Subcutaneous adipose tissue (tissue), 4 donors: ENCODE data around the gene RASIP1. TPM values are rescaled to one million over a fixed set of nuclear protein-coding genes. Genes with fewer than 3 reads are reported as not detected.

ENCODE experiments used
- CTCF ChIP-seq: fragments of 450-650 bp; IDR thresholded peaks from one replicate; pipeline ENCODE4 v1.5.1; 2016; ENCODE audit warnings: low read depth, mild to moderate bottlenecking, control low read depth, antibody characterized with exemption, moderate library complexity
- total RNA-seq, 4 donors: library from RNA; depleted of rRNA; stranded (reverse); fragments of >200 nt; gene quantifications; one replicate each; pipeline ENCODE4 v1.1.0, GENCODE V29; 2016

RASIP1 gene
- total RNA-seq, 4 donors from 2014 or later: 4.1 to 38.1 (median 11.5) TPM

- TF ChIP-seq CTCF: no peak
Observed at GRCh38 chr19:48770734-48771472, 30.5 kb upstream of the RASIP1 start.

- no peak for TF ChIP-seq CTCF
Observed at GRCh38 chr19:48770266-48770665, 29.9 kb upstream of the RASIP1 start.

GRCh38 chr19:48768994-48769713 is 28.7 kb upstream of the RASIP1 start:
- no peak for TF ChIP-seq CTCF

DNA sequence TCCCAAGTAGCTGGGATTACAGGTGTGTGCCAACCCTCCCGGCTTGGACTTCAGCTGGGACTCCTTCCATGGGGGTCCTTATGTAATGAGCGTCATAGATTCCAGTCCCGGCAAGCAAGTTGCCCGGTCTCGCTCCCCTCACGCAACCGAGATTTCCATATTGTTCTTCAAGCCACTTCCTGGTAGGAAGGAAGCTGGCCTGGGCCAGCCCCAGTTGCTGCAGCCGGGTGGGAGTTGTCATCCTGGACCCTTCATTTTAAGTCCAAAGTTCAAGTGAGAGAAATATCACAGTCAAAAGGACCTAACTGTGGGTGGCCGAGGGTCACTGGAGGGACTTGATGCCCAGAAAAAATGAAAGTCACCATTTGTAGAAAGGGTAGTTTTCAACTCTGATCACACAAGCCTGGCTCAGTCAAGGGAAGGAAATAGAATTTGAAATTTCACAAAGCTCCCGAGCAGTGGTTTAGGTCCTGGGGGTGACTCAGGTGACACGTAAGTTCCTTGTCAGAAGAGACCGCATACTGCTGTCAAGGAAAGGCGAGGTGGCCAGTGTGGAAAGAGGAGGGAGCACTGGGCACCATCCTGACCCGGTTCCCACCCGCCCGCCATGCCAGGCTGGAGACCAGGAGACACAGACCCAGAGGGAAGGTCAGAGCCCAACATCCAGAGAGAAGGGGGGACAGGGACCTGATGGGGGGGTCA is 20.2 kb upstream of the RASIP1 start:
- TF ChIP-seq CTCF: no peak

DNA sequence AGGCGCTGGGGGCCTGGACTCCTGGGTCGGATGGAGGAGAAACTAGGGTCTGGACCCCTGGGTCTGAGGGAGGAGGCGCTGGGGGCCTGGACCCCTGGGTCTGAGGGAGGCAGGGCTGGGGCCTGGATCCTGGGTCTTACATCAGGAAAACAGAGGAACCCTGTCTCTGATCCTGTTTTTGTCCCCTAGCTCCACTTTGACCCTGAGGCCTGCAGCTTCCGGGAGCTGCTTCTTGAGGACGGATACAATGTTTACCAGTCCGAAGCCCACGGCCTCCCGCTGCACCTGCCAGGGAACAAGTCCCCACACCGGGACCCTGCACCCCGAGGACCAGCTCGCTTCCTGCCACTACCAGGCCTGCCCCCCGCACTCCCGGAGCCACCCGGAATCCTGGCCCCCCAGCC is 17.3 kb upstream of the RASIP1 start:
- TF ChIP-seq CTCF: no peak

DNA sequence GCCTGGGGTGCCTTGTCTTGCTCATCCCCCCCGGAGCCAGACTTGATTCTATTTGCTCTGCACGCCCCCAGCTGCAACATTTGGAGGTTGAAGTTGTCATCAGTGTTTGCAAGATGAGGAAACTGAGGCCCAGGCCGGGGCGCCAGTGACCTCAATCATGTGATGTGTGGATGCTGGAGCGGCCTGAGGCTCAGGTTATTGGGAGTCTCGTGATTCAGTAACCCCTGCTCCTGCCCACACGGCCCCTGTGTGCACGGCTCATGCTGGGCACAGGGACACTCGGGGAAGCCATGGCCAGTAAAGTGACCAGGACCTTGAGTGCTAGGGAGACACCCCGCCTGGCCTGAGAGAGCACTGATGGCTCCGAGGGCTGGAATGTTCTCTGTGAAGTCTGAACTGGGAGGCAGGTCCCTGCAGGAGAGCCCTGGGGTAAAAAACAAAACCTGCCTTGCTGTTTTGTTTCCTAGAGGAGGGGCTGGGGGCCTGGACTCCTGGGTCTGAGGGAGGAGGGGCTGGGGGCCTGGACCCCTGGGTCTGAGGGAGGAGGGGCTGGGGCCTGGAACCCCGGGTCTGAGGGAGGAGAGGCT is 16.8 kb upstream of the RASIP1 start:
- no peak for TF ChIP-seq CTCF

DNA sequence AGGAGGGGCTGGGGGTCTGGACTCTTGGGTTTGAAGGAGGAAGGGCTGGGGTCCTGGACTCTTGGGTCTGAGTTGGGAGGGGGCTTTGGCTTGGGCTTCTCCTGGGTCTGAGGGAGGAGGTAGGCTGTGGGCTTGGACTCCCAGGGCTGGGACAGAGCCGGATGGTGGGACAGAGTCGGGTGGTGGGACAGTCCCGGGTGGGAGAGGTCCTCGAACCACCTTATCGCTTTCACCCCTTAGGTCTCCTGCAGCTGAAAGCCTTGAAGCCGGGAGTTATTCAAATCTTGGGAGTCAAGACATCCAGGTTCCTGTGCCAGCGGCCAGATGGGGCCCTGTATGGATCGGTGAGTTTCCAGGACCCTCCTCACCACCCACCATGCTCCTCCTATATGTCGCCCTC is 16.3 kb upstream of the RASIP1 start:
- TF ChIP-seq CTCF: no peak
